Lung (tissue), 12 donors: ENCODE measurements around the gene SMC3. TPM values are rescaled to one million over a fixed set of nuclear protein-coding genes. Genes with fewer than 3 reads are reported as not detected.

Source experiments
- ATAC-seq: fragments of 200-7000 bp; cut with Tn5 transposase; one replicate; pipeline ENCODE4 v1.9.1; 2020; ENCODE audit warnings: moderate number of reproducible peaks; ENCODE audit not compliant: insufficient read depth, low FRiP score
- DNase-seq, 3 donors: peaks; one replicate each; pipeline ENCODE4 v3.0.0-alpha.2; 2013 to 2017
- H3K27ac ChIP-seq, 2 donors: one replicate each; pipeline ENCODE4 v1.5.1; 2013; ENCODE audit warnings: mild to moderate bottlenecking in 2 of 2, moderate library complexity in 2 of 2, control low read depth in 1 of 2, inconsistent platforms in 1 of 2, low read depth in 1 of 2, low read length in 1 of 2
- H3K27me3 ChIP-seq, 3 donors: one replicate each; pipeline ENCODE4 v1.5.1; 2013; ENCODE audit warnings: low read length in 2 of 3; ENCODE audit not compliant: control insufficient read depth in 3 of 3, insufficient read depth in 3 of 3
- H3K36me3 ChIP-seq, 4 donors: one replicate each; pipeline ENCODE4 v1.5.1; 2013; ENCODE audit warnings: low read length in 4 of 4, mild to moderate bottlenecking in 1 of 4, moderate library complexity in 1 of 4; ENCODE audit not compliant: control insufficient read depth in 4 of 4, insufficient read depth in 4 of 4
- H3K4me1 ChIP-seq, 5 donors: one replicate each; pipeline ENCODE4 v1.5.1; 2013; ENCODE audit warnings: low read length in 5 of 5, mild to moderate bottlenecking in 2 of 5, moderate library complexity in 1 of 5; ENCODE audit not compliant: control insufficient read depth in 5 of 5, insufficient read depth in 5 of 5
- H3K4me3 ChIP-seq: one replicate; pipeline ENCODE4 v1.5.1; 2013; ENCODE audit warnings: mild to moderate bottlenecking, control low read depth, moderate library complexity
- H3K9ac ChIP-seq, 2 donors: one replicate each; pipeline ENCODE4 v1.5.1; 2013; ENCODE audit warnings: low read length in 2 of 2, control low read depth in 1 of 2; ENCODE audit not compliant: insufficient read depth in 1 of 2
- H3K9me3 ChIP-seq, 4 donors: one replicate each; pipeline ENCODE4 v1.5.1; 2013; ENCODE audit warnings: low read length in 3 of 4, mild to moderate bottlenecking in 1 of 4, moderate library complexity in 1 of 4; ENCODE audit not compliant: control insufficient read depth in 4 of 4, insufficient read depth in 3 of 4
- CTCF ChIP-seq: IDR thresholded peaks from 2 replicates; pipeline ENCODE4 v1.5.1; 2012; ENCODE audit warnings: mild to moderate bottlenecking; ENCODE audit errors: control extremely low read depth, extremely low read depth
- WGBS, 2 donors: extraction: QIAGEN DNeasy Blood & Tissue Kit; methylation state at CpG; one replicate each; pipeline ENCODE4 v1.1.7; 2013; 5-methylcytosine and 5-hydroxymethylcytosine counted together
- polyA plus RNA-seq, 2 donors: library from polyadenylated mRNA; stranded (reverse); fragments of 200-250 nt; gene quantifications; one replicate each; pipeline ENCODE4 v1.2.1, GENCODE V29; 2013
- total RNA-seq, 2 donors: library from RNA; depleted of rRNA in 1 of 2; stranded (reverse); fragments of >200 nt in 1 of 2; gene quantifications; one replicate each; pipeline ENCODE4 v1.2.1, GENCODE V29; 2014 to 2021
- donor health status: control.
- donor health status: control.
- donor health status: Bipolar disorder and iron deficiency.
- donor health status: healthy.
- donor health status: DM: yes; HTN: yes; CAD: no.

The SMC3 gene
- total and polyA plus RNA-seq, 4 donors = 11.9 to 41.3 (median 20.2) TPM

- Histone ChIP-seq H3K36me3 (no peaks in the 10 kb centered on the region), H3K27ac (no peak overlapping the region), H3K27me3 (peaks cover 0 to 2% (median 0%) of the 10 kb centered on the region in 3 donors), H3K4me3 (no peak overlapping the region), H3K9me3 (no peaks in the 10 kb centered on the region), H3K9ac (no peak overlapping the region), H3K4me1 (no peaks in the 10 kb centered on the region)
- ATAC-seq (no peak), DNase-seq (no peak)
- WGBS, 2 donors = 65 to 78% methylated on average over 8 of the region's 8 CpGs
- TF ChIP-seq CTCF = no peak
Measured at GRCh38 chr10:110613341-110613995, 46.0 kb downstream of the SMC3 start.

- 84 to 89% methylated on average over 9 of the region's 9 CpGs for WGBS, 2 donors
- ATAC-seq = no peak
- Histone ChIP-seq H3K36me3 (no peaks in the 10 kb centered on the region), H3K4me1 (no peaks in the 10 kb centered on the region), H3K9me3 (no peaks in the 10 kb centered on the region), H3K27me3 (peaks cover 0 to 2% (median 0%) of the 10 kb centered on the region in 3 donors), H3K27ac (no peak overlapping the region), H3K4me3 (no peak overlapping the region), H3K9ac (no peak overlapping the region)
- no peak for TF ChIP-seq CTCF
- DNase-seq = no peak
Measured at GRCh38 chr10:110613996-110614495, 46.6 kb downstream of the SMC3 start.

- Histone ChIP-seq H3K27ac (no peak overlapping the region), H3K4me3 (no peak overlapping the region), H3K9ac (no peak overlapping the region), H3K36me3 (no peaks in the 10 kb centered on the region), H3K4me1 (peaks cover 0 to 5% (median 0%) of the 10 kb centered on the region in 5 donors), H3K9me3 (no peaks in the 10 kb centered on the region), H3K27me3 (peaks cover 0 to 2% (median 0%) of the 10 kb centered on the region in 3 donors)
- 72 to 75% methylated on average over 2 of the region's 2 CpGs for whole genome bisulfite sequencing, 2 donors
- TF ChIP-seq CTCF = no peak
- DNase-seq (no peak), ATAC-seq (no peak)
Measured at GRCh38 chr10:110615057-110615747, 47.7 kb downstream of the SMC3 start.
